ENCODE measurements around the gene RNF130. TPM values are rescaled to one million over a fixed set of nuclear protein-coding genes. Genes with fewer than 3 reads are reported as not detected.

RNF130 gene
- total RNA-seq, 4 donors from 2014 or later, result 161 to 309 (median 212) TPM

DNA sequence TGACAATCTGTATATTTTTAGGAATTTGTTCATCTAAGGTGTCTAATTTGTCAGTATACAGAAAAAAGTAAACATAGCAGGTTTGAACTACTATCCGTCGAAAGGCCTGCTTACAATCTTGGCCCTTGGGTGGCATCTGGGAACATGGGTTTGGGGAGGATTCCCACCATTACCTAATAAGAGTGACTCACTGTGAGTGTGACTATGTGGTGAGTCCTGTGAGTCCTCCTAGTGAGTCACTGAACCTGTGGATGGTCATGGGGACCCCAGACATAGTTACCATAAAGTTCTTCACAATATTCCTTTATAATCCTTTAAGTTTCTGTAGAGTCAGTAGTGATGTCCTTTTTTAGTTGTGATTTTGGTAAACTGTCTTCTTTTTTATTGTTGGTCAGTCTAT is 37.0 kb downstream of the RNF130 start:
- TF ChIP-seq, protein P1, sequence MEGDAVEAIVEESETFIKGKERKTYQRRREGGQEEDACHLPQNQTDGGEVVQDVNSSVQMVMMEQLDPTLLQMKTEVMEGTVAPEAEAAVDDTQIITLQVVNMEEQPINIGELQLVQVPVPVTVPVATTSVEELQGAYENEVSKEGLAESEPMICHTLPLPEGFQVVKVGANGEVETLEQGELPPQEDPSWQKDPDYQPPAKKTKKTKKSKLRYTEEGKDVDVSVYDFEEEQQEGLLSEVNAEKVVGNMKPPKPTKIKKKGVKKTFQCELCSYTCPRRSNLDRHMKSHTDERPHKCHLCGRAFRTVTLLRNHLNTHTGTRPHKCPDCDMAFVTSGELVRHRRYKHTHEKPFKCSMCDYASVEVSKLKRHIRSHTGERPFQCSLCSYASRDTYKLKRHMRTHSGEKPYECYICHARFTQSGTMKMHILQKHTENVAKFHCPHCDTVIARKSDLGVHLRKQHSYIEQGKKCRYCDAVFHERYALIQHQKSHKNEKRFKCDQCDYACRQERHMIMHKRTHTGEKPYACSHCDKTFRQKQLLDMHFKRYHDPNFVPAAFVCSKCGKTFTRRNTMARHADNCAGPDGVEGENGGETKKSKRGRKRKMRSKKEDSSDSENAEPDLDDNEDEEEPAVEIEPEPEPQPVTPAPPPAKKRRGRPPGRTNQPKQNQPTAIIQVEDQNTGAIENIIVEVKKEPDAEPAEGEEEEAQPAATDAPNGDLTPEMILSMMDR (IDR thresholded peaks at IDR 0.05; ENCODE audit: low read depth), result no peak

DNA sequence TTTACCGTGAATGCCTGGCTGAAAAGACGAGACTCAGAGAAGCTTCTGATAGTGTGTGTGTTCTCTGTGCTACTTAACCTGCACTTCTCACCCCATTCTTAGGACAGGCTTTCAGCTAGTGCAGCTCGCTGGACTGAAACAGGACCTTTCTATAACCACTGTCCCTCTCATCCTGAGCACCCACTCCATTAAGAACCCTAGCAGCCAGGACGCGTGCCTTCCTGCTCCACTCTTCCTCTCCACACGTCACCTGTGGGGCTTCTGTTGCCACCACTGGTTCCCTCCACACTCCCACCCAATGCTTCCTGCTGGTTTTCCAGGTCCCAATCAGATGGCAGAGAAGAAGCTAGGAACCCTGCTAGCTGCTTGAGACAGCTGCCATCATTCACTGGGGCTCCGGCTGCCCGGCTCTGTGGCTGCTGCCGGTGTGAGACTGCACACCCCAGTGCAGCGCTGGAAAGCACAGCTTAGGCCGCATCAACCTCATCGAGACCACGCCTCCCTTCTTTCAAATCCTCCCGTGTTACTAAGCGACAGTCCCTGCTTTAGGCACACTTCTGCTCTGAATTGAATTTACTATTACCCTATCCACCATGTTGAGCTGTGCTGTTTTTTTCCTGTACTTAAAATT is 44.0 kb downstream of the RNF130 start:
- TF ChIP-seq, protein P1 (IDR thresholded peaks at IDR 0.05; ENCODE audit: low read depth), result no peak

DNA sequence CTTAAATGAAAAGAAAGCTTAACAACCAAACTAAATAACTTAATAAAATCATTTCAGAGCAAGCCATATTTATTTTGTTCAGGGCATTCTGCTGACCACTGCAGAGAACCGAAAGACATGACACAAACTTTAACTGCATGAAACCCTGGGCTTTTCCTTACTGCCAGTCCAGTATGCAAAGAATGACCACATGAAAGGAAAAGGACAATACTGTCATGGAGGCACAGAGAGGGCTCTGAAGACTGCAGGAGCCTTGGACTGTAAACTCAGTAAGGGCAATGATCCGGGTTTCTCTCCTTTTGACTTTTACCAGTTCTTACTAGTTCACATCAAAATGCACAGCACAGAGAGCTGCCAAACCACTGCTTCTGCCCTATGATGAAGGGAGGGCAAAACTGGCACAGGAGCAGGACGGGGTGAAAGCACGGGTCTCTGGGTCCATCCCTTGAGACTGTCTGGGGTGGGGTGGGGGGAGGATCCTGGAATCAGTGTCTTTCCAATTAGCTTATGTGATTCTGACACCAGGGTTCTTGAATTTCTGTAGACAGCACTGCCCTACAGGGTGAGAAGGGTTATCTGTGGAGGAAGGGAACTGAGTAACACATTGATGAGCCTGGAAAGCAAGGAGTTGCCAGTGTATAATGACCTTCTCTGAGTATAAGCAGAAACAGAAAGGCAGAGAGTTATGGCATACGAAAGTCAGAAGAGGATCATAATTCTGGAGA is 44.7 kb downstream of the RNF130 start:
- TF ChIP-seq, protein P1 (IDR thresholded peaks at IDR 0.05; ENCODE audit: low read depth), result no peak

DNA sequence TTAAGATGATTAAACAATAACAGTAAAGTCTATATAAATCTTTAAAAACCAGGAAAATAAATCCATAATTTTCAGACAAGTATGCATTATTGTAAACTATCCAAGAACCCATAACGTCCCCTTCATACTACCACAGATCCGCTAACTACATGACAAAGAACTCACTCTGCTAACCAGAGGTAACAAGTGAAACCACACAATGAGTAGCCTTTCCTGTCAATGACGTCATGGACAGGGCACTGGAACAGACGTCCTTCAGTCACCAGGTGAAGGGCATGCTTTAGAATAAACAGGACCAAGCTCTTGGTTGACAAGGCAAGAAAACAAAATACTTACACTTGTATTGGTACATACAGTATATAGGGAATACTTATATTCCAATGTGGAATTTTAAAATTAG is 45.2 kb downstream of the RNF130 start:
- TF ChIP-seq, protein P1 (IDR thresholded peaks at IDR 0.05; ENCODE audit: low read depth), result no peak

- TF ChIP-seq, protein P1 (IDR thresholded peaks at IDR 0.05; ENCODE audit: low read depth), result no peak
Measured at GRCh38 chr5:180021900-180022299, 49.7 kb downstream of the RNF130 start.

DNA sequence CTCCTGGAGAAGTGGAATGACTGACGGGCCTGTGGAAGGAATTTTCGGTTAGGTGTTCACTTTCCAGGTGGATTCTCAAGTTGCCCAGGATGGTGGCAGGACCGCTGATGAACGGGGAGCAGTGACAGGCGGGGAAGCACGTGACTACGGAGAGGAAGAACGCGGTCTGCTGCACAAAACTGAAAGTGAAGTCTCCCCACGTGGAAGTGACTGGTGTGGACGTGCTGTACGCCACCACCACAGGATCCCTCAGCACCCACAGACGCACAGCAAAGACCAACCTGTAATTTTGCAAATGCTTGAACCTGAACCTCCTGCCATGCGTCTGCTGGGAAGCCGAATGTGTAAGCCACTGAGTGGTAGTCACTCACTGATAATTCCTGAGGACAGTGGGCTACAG is 51.4 kb downstream of the RNF130 start:
- TF ChIP-seq, protein P1 (IDR thresholded peaks at IDR 0.05; ENCODE audit: low read depth), result no peak

DNA sequence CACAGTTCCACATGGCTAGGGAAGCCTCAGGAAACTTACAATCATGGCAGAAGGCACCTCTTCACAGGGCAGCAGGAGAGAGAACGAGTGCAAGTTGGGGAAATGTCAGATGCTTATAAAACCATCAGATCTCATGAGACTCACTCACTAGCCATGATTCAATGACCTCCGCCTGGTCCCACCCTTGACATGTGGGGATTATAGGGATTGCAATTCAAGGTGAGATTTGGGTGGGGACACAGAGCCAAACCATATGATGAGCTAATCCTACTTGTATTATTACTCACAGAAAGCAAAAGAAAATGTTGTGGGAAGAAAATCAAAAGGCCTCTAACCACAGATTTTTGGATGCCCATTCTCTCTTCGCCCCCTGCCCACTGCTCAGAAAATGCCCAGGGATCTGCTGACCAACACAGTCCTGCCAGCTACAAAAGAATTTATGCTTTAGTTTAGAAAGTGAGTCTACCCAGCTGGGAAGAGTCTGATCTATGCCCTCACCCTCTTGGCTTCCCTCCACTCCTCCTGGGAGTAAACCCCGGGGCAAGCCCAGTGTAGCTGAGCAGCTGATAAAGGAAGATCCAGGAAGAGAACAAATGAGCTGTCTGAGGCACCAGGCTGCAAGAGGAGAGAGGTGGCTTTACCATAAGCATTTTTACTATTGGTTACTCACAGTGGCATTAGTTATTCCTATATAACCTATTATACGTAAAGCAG is 53.1 kb downstream of the RNF130 start:
- TF ChIP-seq, protein P1 (IDR thresholded peaks at IDR 0.05; ENCODE audit: low read depth), result no peak
